IPS-15b (cell line): Measurements from ENCODE around the gene GRM6.

Experiments
- H3K27me3 ChIP-seq: one replicate; pipeline ENCODE4 v1.6.1; 2013; ENCODE audit warnings: low read length; ENCODE audit not compliant: control insufficient read depth, insufficient read depth
- H3K36me3 ChIP-seq: one replicate; pipeline ENCODE4 v1.6.1; 2013; ENCODE audit warnings: low read length; ENCODE audit not compliant: control insufficient read depth, insufficient read depth
- H3K4me1 ChIP-seq: one replicate; pipeline ENCODE4 v1.6.1; 2013; ENCODE audit warnings: mild to moderate bottlenecking, low read length; ENCODE audit not compliant: control insufficient read depth, insufficient read depth
- H3K4me3 ChIP-seq: one replicate; pipeline ENCODE4 v1.5.1; 2013; ENCODE audit warnings: low read depth, low read length
- H3K9ac ChIP-seq: one replicate; pipeline ENCODE4 v1.6.1; 2013; ENCODE audit warnings: low read depth, mild to moderate bottlenecking, low read length
- H3K9me3 ChIP-seq: one replicate; pipeline ENCODE4 v1.6.1; 2013; ENCODE audit warnings: mild to moderate bottlenecking, low read length; ENCODE audit not compliant: control insufficient read depth, insufficient read depth

Gene GRM6

DNA sequence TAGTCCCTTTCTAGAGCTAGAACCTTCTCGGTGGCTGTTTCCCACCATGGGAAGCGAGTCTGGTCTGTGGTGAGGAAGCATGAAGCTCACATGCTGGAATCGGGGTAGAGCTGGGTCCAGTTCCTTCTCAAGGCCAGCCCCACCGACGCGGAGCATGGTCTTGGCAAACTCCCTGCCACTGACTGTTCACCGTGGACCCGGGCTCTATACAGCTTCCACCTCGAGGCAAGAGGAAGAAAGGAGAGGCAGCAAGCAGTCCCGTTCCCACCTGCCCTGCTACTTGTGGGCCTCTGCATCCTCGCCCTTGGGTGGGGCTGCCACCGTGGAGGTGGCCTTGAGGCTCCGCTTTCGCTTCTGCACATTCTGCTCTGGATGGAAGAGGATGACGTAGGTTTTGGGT lies 13.7 kb downstream of the GRM6 start:
- H3K36me3 ChIP-seq = no peaks in the 10 kb centered on the region
- no peaks in the 10 kb centered on the region for H3K4me1 ChIP-seq
- no peak overlapping the region for H3K9ac ChIP-seq
- H3K9me3 ChIP-seq = peaks cover 18% of the 10 kb centered on the region
- no peaks in the 10 kb centered on the region for H3K27me3 ChIP-seq
- H3K4me3 ChIP-seq = no peak overlapping the region

DNA sequence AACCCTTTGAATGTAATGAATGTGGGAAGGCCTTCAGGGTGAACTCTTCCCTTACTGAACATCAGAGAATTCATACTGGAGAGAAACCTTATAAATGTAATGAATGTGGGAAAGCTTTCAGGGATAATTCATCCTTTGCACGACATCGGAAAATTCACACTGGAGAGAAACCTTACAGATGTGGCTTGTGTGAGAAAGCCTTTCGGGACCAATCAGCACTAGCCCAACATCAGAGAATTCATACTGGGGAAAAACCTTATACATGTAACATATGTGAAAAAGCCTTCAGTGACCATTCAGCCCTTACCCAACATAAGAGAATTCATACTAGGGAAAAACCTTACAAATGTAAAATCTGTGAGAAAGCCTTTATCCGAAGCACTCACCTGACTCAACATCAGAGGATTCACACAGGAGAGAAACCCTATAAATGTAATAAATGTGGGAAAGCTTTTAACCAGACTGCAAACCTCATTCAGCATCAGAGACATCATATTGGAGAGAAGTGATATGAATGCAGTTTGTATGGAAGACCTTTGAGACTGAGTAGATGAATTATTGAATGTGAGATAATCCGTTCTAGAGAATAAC lies 29.6 kb downstream of the GRM6 start:
- H3K4me1 ChIP-seq = no peaks in the 10 kb centered on the region
- H3K4me3 ChIP-seq = no peak overlapping the region
- H3K9me3 ChIP-seq = peaks cover 26% of the 10 kb centered on the region
- no peaks in the 10 kb centered on the region for H3K36me3 ChIP-seq
- H3K27me3 ChIP-seq = no peaks in the 10 kb centered on the region
- no peak overlapping the region for H3K9ac ChIP-seq

DNA sequence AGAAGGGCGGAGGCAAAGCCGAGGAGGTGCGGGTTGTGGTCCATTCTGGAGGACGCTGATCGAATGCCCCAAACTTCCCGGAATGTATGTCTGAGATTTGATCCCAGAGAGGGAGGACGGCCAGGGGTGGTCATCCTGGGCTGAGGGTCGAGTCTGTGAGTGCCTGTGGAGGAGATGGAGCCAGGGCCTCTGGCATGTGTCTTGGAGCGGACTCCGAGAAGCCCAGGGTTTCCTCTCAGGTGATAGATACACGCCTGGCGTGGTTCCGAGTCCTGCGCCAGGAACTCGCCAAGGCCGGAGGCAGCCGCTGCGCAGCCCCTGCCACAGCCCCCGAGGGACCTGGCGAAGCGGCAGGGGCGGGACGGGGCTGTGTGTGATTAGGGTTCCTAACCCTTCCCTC lies 53.8 kb downstream of the GRM6 start:
- Histone ChIP-seq H3K36me3 (no peaks in the 10 kb centered on the region), H3K9ac (no peak overlapping the region), H3K4me3 (no peak overlapping the region), H3K4me1 (no peaks in the 10 kb centered on the region), H3K27me3 (no peaks in the 10 kb centered on the region), H3K9me3 (peaks cover 26% of the 10 kb centered on the region)

DNA sequence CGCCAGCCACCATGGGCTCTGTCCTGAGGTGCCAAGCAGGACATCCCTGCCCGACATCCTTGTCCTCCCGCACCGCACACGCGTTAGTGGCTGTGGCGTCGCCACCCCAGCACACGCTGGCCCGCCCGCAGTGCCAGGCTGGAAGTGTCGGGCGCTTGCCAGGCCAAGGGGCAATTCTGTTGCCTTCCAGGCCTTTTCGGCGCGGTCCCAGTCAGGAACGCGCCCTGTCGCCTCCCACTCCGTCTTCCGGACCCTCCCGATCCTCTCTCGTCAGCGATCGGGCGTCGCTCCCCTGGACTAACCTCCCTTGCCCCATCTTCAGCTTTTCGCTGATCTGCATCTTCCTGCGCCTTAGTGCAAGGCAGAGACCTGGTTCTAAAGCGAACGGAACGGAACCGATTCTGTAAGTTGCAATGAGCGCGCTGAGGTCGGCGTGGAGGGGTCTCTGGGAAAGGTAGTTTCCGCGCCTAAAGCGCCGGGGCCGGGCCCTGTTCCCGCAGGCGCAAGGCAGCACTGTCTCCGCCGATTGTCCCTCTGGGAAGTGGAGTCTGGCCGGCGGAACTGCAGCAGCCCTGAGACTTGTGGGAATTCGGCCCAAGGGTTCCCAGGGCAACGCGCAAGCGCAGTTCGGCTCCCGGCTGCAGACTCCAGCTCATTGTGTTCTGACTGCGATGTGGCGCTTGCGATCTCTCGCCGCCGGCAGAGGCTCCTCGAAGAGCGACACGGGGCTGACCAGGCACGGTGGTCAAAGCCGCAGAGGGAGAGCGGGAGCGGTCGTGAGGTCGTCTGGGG lies 54.4 kb downstream of the GRM6 start, which contains the start of gene ZNF454:
Gene ZNF454 (plus strand): TSS at position 630 of the 792 bp plus-strand sequence. CDS start 1,594 bp downstream, outside the sequence.
- no peaks in the 10 kb centered on the region for H3K4me1 ChIP-seq
- H3K36me3 ChIP-seq = no peaks in the 10 kb centered on the region
- H3K9me3 ChIP-seq = peaks cover 25% of the 10 kb centered on the region
- no peaks in the 10 kb centered on the region for H3K27me3 ChIP-seq
- no peak within 1 kb of the TSS for H3K4me3 ChIP-seq
- H3K9ac ChIP-seq = no peak within 1 kb of the TSS

- Histone ChIP-seq H3K9ac (no peak overlapping the region), H3K27me3 (no peaks in the 10 kb centered on the region), H3K4me1 (no peaks in the 10 kb centered on the region), H3K36me3 (no peaks in the 10 kb centered on the region), H3K4me3 (no peak overlapping the region), H3K9me3 (peaks cover 49% of the 10 kb centered on the region)
Measured at GRCh38 chr5:178931846-178932760, 63.0 kb downstream of the GRM6 start.
